GM21360 (cell line): ENCODE data around the gene NKAPD1.

Experiments
- ATAC-seq: cut with Tn5 transposase; IDR thresholded peaks from one replicate; pipeline ENCODE4 v1.9.1; 2021; ENCODE audit warnings: mild to moderate bottlenecking, moderate library complexity; ENCODE audit not compliant: unreplicated experiment

The NKAPD1 gene

DNA sequence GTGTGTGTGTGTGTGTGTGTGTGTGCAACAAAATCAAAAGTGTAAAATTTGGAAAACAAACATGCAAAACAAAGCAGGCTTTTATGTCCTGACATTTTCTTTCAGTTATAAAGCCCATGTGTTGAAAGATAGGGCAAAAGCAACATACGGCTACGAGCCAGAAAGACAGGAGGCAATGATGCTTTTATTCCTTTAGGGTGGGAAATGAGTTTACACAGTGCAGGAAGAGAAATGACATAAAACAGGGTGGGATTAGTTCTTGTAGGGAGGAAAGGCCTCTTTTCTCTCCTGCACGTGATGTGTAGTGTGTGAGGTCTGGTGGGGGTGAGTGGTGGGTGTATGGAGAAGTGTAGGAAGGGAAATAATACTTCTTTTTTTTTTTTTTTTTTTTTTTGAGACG lies 60.4 kb downstream of the NKAPD1 start:
- no peak for ATAC-seq
